ENCODE results near the gene RIPK4.

Gene RIPK4

GRCh38 chr21:41768437-41769042 is 1.7 kb upstream of the RIPK4 start:
- no peak for DNase-seq

DNA sequence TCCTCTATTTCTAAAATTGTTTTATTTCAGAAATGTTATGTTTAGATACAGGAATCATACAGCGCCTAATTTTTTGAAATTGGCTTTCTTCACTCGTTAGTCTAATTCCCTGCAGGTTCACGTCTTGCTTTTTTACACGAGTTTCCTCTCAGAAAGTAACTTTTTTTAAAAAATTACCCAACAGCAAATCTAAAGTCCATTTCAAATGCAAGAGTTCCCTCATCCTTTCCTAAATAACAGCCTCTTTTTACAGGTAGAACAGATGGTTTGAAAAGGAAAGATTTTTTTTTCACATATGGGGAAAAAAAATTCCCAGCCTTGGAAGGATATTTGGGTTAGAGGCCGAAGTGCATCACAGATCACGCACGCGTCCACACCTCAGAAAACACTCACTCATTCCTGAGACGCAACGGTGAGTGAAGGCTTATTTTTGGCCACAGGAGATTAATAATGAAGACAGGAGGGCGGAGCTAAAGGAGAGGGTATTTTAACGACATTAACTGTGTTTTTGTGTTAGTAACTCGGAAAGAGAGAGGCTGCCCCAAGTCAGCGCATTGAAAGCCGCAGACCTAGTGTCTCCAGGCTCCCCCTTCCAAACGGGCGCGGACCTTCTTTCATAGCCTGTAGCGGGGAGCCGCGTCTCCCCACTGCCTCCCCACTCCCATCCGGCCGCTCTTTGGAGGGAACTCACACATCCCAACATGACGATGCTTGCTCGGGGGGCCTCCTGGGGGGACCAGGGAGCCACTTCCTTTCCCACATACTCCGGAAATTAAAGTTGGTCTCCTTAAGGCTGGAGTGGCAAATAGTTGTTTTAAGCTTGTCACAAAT is 969 bp upstream of the RIPK4 start:
- DNase-seq, result no peak

DNA sequence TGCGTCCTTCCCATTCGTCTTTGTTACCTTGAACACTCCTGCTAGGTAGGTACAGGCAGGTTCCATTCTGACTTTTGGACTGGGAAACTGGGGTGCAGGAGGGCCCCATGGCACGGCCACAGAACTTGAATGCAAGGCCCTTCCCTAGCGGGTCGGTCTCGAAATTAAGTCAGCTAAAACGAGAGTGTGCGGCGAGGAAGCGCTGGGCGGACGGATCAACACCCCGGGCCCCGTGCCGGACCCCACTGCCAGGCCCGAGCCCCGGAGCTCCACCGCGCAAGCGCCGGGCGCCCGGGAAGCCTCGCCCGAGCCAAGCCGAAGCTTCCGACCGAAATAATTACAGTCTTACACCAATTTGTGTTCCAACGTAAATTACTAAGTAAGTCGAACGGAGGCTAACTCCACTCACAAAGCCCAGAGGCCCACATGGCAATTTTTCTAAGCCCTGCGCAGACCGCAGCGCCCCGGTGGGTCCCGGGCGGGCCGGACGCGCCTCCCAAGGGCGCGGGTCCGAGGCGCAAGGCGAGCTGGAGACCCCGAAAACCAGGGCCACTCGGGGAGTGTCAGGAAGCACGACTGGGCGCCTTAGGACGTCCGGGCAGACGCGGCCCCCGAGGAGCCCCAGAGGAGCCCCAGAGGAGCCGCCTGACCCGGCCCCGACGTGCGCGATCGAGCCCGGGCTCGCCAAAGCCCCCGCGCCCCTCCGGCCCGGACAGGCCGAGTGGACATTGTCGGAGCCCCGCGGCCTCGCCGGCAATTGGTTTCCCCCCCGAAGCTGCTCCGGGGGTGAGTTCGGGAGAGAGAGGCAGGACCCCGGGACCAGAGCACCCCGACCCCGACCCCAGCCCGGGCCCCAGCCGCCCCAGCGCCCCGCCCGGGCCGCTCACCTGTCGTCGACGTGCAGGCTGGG is 624 bp downstream of the RIPK4 start:
- DNase-seq, result no peak

- DNase-seq, result no peak
Observed at GRCh38 chr21:41765420-41765821, 1.4 kb downstream of the RIPK4 start.

- DNase-seq, result no peak
Observed at GRCh38 chr21:41764558-41765419, 2.1 kb downstream of the RIPK4 start.

DNA sequence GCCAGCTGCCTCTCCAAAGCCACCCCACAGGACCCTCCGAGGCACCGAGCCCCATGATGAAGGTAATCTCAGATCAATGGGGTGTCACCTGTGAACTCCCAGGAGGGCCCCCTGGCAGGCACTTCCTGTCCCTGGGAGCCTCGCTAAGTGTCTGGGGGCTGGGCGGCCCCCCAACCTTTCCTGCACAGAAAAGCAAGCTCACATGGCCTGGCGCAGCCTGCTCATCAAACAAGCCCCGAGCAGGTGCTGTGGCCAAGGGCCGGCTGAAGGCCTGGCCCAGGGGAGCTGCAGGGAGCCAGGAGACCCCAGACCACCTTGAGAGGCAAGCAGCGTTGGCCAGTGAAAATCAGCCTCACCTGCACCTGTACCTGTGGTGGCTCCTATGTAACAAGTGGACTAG is 2.9 kb downstream of the RIPK4 start:
- DNase-seq, result no peak

- DNase-seq, result no peak
Observed at GRCh38 chr21:41763398-41763931, 3.4 kb downstream of the RIPK4 start.

- no peak for DNase-seq
Observed at GRCh38 chr21:41762753-41763152, 4.1 kb downstream of the RIPK4 start.

- no peak for DNase-seq
Observed at GRCh38 chr21:41761934-41762635, 4.8 kb downstream of the RIPK4 start.

GRCh38 chr21:41761211-41761933 is 5.5 kb downstream of the RIPK4 start:
- no peak for DNase-seq

DNA sequence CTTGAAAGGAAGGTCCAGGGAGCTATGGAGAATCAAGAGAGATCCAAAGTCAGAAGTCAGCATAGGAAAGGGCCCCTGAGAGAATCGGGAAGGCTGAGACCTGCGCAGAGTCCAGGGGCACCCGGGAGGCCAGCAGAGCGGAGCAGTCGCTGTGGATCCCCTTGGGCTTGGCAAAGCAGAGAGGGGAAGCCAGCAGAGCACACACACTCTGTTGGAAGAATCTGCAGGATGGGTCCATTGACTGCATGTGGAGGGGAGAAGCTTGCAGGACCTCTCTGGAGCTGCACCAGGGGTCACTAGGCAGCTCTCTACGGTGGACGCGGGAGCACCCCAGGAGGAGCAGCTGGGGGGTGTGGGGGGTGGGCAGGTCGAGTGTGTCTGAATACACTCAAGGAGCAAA is 6.4 kb downstream of the RIPK4 start:
- DNase-seq, result no peak

DNA sequence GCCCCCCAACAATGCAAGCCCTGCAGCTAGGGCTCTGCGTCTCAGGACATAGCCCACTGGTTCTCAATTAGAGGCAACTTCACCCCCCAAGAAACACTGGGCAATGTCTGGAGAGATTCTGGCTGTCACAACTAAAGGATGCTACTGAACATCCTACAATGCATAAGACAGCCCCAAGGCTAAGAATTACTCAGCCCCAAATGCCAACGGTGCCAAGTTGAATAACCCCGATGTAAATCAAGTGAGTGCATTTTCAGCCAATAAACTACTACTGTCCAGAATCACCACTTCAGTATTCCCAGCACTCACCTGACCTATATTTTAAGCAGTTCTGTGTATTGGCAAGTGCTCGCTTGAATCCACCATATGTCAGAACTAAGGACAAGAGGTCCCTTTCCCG is 6.9 kb downstream of the RIPK4 start:
- DNase-seq, result no peak

- no peak for DNase-seq
Observed at GRCh38 chr21:41759214-41759840, 7.5 kb downstream of the RIPK4 start.

DNA sequence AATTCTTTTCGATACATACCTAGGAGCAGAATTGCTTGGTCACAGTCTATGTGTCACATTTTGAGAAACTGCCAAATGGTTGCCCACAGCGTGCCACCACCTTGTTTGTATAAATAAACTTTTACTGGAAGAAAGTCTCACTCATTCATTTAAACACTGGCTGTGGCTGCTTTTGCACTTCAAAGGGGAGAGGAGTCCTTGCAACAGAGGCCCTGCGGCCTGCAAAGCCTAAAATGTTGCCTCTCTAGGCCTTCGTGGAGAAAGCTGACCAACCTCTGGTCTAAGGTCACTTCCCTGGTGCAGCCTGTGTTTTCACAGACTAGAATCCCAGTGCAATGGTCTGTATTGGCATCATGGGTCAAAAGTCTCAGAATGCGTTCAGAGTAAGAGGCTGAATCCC is 8.3 kb downstream of the RIPK4 start:
- no peak for DNase-seq

GRCh38 chr21:41755934-41756773 is 10.7 kb downstream of the RIPK4 start:
- no peak for DNase-seq

DNA sequence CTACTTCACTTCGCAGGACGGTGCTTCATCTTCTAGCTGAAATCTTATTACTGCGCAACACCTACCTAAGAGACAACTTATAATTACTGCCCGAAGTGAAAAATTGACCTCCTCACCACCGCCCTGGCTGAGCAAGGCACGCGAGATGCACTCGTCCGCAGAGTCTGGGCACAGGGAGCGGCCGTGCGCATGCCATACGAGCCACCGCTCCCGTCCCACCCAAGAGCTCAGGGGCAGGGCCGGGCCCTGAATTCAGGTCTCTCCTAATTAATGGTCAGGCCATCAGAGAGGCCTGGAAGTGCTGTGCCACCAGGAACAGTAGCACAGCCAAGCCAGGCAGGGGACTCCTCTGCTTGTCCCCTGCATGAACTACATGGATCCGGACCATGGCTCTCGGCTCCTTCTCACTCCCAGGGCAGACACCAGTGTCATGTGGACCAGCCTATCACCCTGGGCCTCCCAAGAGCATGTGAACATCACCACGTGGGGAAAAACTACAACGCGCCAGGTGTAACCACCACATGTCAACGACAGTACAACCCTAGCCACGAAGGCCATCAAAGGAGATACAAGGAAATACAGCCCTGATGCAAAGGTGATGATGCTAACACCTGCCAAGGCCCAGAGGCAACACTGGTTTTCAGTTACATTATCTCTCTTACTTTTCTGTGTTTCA is 11.5 kb downstream of the RIPK4 start:
- no peak for DNase-seq

DNA sequence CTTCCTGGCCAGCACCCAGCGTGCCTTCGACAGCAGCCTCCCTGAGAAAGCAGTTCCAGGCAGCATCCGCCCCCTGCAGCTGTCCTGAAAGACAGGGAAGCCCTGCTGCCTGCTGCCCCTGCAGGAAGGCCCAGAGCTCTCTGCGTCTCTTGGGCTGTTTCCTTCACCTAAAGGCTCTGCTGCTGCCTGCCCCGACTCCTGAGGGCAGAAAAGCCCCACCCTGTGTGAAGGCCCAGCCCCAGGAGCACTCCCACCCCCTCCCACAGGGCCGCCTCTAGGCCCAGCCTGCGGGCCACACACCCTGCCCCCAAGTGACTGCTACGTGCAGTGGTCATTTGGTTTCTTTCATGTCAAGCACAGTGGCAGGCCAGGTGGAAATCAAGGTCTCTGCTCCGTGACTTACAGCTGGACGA is 12.4 kb downstream of the RIPK4 start:
- no peak for DNase-seq

DNA sequence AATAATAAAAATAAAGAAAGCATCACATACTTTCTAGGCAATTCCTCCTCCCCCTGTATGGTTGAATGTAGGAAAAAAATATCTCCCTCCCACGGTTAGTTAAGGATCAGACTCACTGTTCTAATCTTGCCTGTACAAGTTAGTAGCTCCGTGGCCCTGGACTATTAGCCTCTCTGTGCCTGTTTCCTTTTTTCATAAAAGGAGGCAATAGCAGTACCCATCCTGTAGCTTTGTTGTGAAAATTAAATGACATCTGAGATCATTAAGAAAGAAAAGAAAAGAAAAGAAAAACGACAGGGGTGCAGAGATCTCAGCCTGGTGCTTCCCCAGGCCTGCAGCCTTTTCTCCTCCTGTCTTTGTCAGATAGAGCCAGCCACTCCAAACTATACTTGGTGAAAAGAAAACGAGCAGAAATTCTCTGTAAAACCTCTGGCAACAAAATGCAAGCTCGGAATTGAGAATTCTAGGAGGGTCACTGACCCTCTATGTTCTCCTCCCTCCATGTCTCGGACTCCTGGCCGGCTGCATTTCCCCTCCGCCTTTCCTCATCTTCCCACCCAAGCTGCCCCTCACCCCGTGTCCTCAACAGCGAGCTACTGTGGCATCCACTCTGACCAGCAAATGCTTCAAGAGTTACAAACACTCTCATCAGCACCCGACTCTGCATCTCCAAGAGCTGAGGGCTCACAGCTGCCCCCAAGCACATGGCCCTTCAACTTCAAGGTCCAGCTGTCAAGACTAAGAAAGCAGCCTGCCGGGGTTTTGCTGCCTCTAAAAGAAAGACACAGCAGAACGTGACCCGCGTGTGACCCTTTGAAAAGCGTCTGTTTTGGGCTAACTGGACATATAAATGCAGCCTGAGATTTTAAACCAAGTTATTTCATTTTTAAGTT is 13.6 kb downstream of the RIPK4 start:
- no peak for DNase-seq
